SK-N-SH (cell line): ENCODE results near the gene ERCC5.

ENCODE experiments used
- CHD2 ChIP-seq: fragments of 150-350 bp; IDR thresholded peaks from 2 replicates; pipeline ENCODE4 v1.6.1; 2018; ENCODE audit warnings: low read length; ENCODE audit not compliant: partially characterized antibody
- CTCF ChIP-seq: fragments of 200-600 bp; sonication (generic); IDR thresholded peaks from 2 replicates; pipeline ENCODE4 v1.6.1; 2017; ENCODE audit warnings: antibody characterized with exemption, mild to moderate bottlenecking, moderate library complexity
- EP300 ChIP-seq, 2 experiments: IDR thresholded peaks; 2 replicates each; pipeline versions ENCODE4 v1.4.0 to v1.6.1; 2012; ENCODE audit warnings: borderline replicate concordance in 1 of 2, low read depth in 1 of 2, low read length in 1 of 2
- EZH2phosphoT487 ChIP-seq: fragments of 200-600 bp; sonication (generic); IDR thresholded peaks from 2 replicates; pipeline ENCODE4 v1.6.1; 2017; ENCODE audit warnings: low read depth, mixed run types, mild to moderate bottlenecking, antibody characterized with exemption, moderate library complexity, borderline replicate concordance
- GABPA ChIP-seq: IDR thresholded peaks from 2 replicates; pipeline ENCODE4 v1.4.0; 2012; ENCODE audit warnings: low read depth, mild to moderate bottlenecking
- MAX ChIP-seq: IDR thresholded peaks from 2 replicates; pipeline ENCODE4 v1.4.0; 2012; ENCODE audit warnings: low read depth
- MXI1 ChIP-seq: IDR thresholded peaks from 2 replicates; pipeline ENCODE4 v1.6.1; 2012; ENCODE audit warnings: mild to moderate bottlenecking, low read depth, low read length, improper control_type of control experiment
- NRF1 ChIP-seq: IDR thresholded peaks from 2 replicates; pipeline ENCODE4 v1.6.1; 2012; ENCODE audit warnings: low read depth, mild to moderate bottlenecking, low read length
- RAD21 ChIP-seq: IDR thresholded peaks from 2 replicates; pipeline ENCODE4 v1.6.1; 2012; ENCODE audit warnings: mild to moderate bottlenecking, low read length
- RCOR1 ChIP-seq: fragments of 150-350 bp; IDR thresholded peaks from 2 replicates; pipeline ENCODE4 v1.6.1; 2017; ENCODE audit warnings: antibody characterized with exemption, low read length
- TCF12 ChIP-seq: IDR thresholded peaks from 2 replicates; pipeline ENCODE4 v1.4.0; 2012
- USF2 ChIP-seq: fragments of 150-350 bp; IDR thresholded peaks from 2 replicates; pipeline ENCODE4 v1.6.1; 2017; ENCODE audit warnings: antibody characterized with exemption, low read length, low read depth, borderline replicate concordance

GRCh38 chr13:102800145-102801041 is 45.4 kb upstream of the ERCC5 start:
- TF ChIP-seq MAX (0 out of 2 replicates have a peak, but pooled peaks have one; percentile 34), NRF1 (no peak), EP300 (IDR thresholded peaks at IDR 0.05; ENCODE audit: borderline replicate concordance in 1 of 2, low read depth in 1 of 2, low read length in 1 of 2) (no peak), CTCF (peak; percentile 73), RCOR1 (no peak; the same call in 1 of the 2 replicates), RAD21 (peak; percentile 33; the same call in 1 of the 2 replicates), CHD2 (peak; percentile 9), MXI1 (peak; percentile 46; the same call in 1 of the 2 replicates), EZH2phosphoT487 (no peak), TCF12 (no peak), USF2 (no peak), GABPA (peak; percentile 47; the same call in 1 of the 2 replicates)
